ENCODE data around the gene ZNF213. TPM values are rescaled to one million over a fixed set of nuclear protein-coding genes. Genes with fewer than 3 reads are reported as not detected.

ZNF213 gene
- total RNA-seq, 1 donor from 2014 or later = 5.6 TPM

DNA sequence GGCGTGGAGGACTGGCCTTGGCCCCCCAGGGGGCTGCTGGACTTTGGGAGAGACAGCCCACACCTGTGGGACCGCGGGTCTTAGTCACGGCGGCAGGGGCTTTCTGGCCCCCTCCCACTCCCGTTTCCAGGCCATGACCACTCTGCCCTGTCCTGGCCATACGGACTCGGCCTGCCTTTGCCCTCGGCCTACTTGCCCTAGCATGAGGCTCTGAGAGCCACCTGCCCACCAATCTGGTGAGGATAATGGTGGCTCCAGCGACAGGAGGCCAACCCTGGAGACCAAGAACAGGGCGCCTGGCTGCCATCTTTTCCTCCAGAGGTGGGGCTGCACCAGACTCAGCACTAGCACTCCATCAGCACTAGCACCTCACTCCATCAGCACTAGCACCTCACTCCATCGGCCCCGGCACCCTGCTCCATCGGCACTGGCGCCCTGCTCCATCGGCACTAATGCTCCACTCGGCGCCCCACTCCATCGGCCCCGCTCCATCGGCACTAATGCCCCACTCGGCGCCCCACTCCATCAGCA lies 7.0 kb downstream of the ZNF213 start:
- TF ChIP-seq, protein P1, sequence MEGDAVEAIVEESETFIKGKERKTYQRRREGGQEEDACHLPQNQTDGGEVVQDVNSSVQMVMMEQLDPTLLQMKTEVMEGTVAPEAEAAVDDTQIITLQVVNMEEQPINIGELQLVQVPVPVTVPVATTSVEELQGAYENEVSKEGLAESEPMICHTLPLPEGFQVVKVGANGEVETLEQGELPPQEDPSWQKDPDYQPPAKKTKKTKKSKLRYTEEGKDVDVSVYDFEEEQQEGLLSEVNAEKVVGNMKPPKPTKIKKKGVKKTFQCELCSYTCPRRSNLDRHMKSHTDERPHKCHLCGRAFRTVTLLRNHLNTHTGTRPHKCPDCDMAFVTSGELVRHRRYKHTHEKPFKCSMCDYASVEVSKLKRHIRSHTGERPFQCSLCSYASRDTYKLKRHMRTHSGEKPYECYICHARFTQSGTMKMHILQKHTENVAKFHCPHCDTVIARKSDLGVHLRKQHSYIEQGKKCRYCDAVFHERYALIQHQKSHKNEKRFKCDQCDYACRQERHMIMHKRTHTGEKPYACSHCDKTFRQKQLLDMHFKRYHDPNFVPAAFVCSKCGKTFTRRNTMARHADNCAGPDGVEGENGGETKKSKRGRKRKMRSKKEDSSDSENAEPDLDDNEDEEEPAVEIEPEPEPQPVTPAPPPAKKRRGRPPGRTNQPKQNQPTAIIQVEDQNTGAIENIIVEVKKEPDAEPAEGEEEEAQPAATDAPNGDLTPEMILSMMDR (IDR thresholded peaks at IDR 0.05) = no peak
- Mint-ChIP-seq H3K36me3 (ENCODE audit: low read depth) (peaks cover 36% of the 10 kb centered on the region), H3K27me3 (no peaks in the 10 kb centered on the region), H3K4me3 (no peak overlapping the region), H3K9me3 (no peaks in the 10 kb centered on the region), H3K4me1 (no peaks in the 10 kb centered on the region), H3K27ac (no peak overlapping the region)
- DNase-seq (no peak), ATAC-seq (ENCODE audit: low read depth) (no peak)
- ChIA-PET POLR2A (no interaction called here), CTCF (no interaction called here)
- intact Hi-C loops (cut with micrococcal nuclease) = no loop called here

DNA sequence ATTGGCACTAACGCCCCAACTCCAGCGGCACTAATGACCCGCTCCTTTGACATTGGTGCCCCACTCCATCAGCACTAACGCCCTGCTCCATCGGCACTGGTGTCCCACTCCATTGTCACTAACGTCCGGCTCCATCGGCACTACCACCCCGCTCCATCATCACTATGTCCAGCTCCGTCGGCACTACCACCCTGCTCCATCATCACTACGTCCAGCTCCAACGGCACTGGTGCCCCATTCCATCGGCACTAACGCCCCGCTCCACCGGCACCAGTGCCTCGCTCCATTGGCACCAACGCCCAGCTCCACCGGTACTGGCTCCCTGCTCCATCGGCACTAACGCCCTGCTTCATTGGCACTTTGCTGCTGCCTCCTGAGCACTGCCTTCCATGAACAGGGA lies 7.5 kb downstream of the ZNF213 start:
- ChIA-PET POLR2A (interaction anchor here (0.5 kb wide), 1 partner anchor 1157 kb away, joined by 12 read pairs; no protein-coding TSS in a partner anchor), CTCF (no interaction called here)
- H3K27me3 Mint-ChIP-seq = no peaks in the 10 kb centered on the region
- no peak overlapping the region for H3K4me3 Mint-ChIP-seq
- H3K4me1 Mint-ChIP-seq = no peaks in the 10 kb centered on the region
- TF ChIP-seq, protein P1 (IDR thresholded peaks at IDR 0.05) = no peak
- no peaks in the 10 kb centered on the region for H3K9me3 Mint-ChIP-seq
- H3K27ac Mint-ChIP-seq = no peak overlapping the region
- no peak for DNase-seq
- intact Hi-C loops (cut with micrococcal nuclease) = no loop called here
- peaks cover 36% of the 10 kb centered on the region for H3K36me3 Mint-ChIP-seq (ENCODE audit: low read depth)
- no peak for ATAC-seq (ENCODE audit: low read depth)

DNA sequence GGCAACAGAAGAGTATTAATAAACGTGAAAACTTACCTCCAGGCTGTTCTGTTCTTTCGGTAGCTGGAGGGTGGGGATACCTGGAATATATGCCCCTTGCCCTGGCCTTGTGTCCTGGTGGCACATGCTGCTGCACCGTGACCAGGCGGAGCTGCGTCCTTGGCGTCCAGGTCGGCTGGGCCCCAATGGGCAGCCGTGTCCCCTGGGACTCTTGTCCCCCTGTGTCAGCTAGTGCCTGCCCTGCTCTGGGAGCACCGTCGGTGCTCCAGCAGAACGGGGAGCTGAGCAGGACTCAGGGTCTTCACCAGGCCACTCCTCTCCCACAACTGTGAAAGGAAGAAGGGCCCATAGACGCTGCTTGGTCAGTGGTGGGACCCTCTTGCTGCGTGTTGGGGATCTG lies 7.9 kb downstream of the ZNF213 start:
- ATAC-seq (ENCODE audit: low read depth) (no peak), DNase-seq (no peak)
- H3K36me3 Mint-ChIP-seq (ENCODE audit: low read depth) = peaks cover 32% of the 10 kb centered on the region
- ChIA-PET POLR2A (interaction anchor here (0.5 kb wide), 1 partner anchor 1157 kb away, joined by 12 read pairs; no protein-coding TSS in a partner anchor), CTCF (no interaction called here)
- no peaks in the 10 kb centered on the region for H3K4me1 Mint-ChIP-seq
- TF ChIP-seq, protein P1 (IDR thresholded peaks at IDR 0.05) = no peak
- H3K27me3 Mint-ChIP-seq = no peaks in the 10 kb centered on the region
- H3K4me3 Mint-ChIP-seq = no peak overlapping the region
- H3K27ac Mint-ChIP-seq = no peak overlapping the region
- intact Hi-C loops (cut with micrococcal nuclease) = no loop called here
- H3K9me3 Mint-ChIP-seq = no peaks in the 10 kb centered on the region

DNA sequence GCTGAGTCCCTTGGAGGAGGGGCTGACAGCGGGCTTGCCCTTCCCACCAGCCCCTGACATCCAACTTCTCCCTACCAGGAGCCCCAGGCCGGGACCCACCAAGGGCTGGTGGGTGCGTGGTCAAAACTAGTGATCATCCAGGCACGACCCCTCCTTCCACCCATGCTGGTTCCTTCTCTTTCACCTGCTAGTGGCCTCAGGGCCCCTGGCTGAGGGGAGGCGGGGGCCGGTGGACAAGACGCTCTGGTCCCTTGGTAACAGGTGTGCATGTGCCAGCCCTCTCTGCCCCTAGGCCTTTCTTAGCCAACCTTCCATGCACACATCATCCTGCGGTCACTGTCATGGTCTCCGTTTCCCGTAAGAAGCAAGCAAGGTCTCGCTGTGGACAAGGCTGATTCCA lies 8.4 kb downstream of the ZNF213 start:
- DNase-seq (no peak), ATAC-seq (ENCODE audit: low read depth) (no peak)
- Mint-ChIP-seq H3K27ac (no peak overlapping the region), H3K4me3 (no peak overlapping the region), H3K27me3 (no peaks in the 10 kb centered on the region), H3K9me3 (no peaks in the 10 kb centered on the region), H3K36me3 (ENCODE audit: low read depth) (peaks cover 31% of the 10 kb centered on the region), H3K4me1 (no peaks in the 10 kb centered on the region)
- CTCF ChIA-PET = no interaction called here
- TF ChIP-seq, protein P1 (IDR thresholded peaks at IDR 0.05) = no peak
- intact Hi-C loops (cut with micrococcal nuclease) = no loop called here
- POLR2A ChIA-PET = no interaction called here

DNA sequence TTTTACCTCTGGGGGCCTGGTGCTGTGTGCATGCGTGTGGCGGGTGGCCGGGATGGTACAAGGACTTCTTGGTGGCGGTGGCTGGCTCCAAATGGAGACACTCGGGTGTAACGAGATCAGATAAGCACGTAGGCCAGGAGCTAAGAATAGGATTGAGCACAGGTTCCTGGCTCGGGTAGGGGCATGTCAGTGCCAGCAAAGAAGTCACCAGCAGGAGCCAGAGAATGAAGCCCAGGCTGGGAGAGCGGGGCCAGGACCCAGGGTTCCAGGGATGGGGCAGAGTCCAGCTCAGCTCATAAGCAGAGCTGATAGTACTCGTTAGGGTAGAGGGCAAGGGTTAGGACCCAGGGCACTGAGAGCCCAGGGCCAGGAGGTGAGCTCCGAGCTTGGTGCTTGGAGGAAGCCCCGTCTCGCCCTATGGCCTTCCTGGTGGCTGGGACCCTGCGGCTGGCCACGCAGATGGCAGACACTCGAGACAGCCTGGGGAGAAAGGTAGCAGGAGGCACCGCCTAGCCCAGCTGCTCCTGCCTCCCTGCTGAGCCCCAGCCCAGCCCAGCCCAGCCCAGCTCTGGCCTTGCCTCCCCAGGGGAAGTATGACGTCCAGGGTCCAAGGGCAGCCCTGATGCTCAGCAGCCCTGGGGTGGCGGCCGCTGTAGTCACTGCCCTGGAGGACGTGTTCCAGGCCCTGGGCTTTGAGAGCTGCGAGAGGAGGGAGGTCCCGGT lies 8.9 kb downstream of the ZNF213 start:
- H3K4me3 Mint-ChIP-seq = no peak overlapping the region
- POLR2A ChIA-PET = interaction anchor here (1.6 kb wide), 1 partner anchor 9 kb away, joined by 5 read pairs; the partner anchor contains the start of gene ZNF213

More for the DNA sequence above, 8.9 kb downstream of the ZNF213 start:
- Mint-ChIP-seq H3K4me1 (no peaks in the 10 kb centered on the region), H3K36me3 (ENCODE audit: low read depth) (peaks cover 30% of the 10 kb centered on the region), H3K9me3 (no peaks in the 10 kb centered on the region), H3K27ac (no peak overlapping the region), H3K27me3 (no peaks in the 10 kb centered on the region)
- TF ChIP-seq, protein P1 (IDR thresholded peaks at IDR 0.05) = no peak
- CTCF ChIA-PET = interaction anchor here (1.1 kb wide), 1 partner anchor 14 kb away, joined by 3 read pairs; no protein-coding TSS in a partner anchor
- DNase-seq (no peak), ATAC-seq (ENCODE audit: low read depth) (no peak)
- intact Hi-C loops (cut with micrococcal nuclease) = no loop called here

All from activated B cell treated with CpG ODN at 0.5 μM for 24 hours (primary cell).